GM20431 (cell line): ENCODE data around the gene FOXJ1.

ENCODE experiments used
- in situ Hi-C: fragments of 300-500 bp; cut with MseI, MboI; formaldehyde crosslinking; loops from one replicate; pipeline ENCODE4 v1.15.0; 2020; ENCODE audit warnings: low sequenced_read_pairs; ENCODE audit not compliant: unreplicated experiment

The FOXJ1 gene

GRCh38 chr17:76130473-76130872 is 10.6 kb downstream of the FOXJ1 start:
- in situ Hi-C loops, result no loop called here

- in situ Hi-C loops, result no loop called here
Observed at GRCh38 chr17:76125922-76126321, 15.1 kb downstream of the FOXJ1 start.

DNA sequence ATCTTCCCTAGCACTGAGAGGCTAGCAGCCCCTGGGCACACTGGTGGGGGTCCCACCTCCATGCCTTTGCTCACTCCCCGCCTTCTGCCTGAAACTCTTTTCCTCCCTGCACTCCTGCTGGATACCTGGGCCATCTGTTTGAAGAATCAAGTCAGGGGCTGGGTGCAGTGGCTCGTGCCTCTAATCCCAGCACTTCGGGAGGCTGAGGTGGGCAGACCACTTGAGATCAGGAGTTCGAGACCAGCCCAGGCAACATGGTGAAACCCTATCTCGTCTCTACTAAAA is 15.7 kb downstream of the FOXJ1 start:
- in situ Hi-C loops, result no loop called here

GRCh38 chr17:76124582-76125390 is 16.3 kb downstream of the FOXJ1 start:
- in situ Hi-C loops, result loop anchor here (5.0 kb wide), 1 partner anchor 158 kb away; no protein-coding TSS in a partner anchor

GRCh38 chr17:76123749-76124581 is 17.1 kb downstream of the FOXJ1 start:
- in situ Hi-C loops, result loop anchor here (5.0 kb wide), 1 partner anchor 158 kb away; no protein-coding TSS in a partner anchor

GRCh38 chr17:76123191-76123499 is 17.9 kb downstream of the FOXJ1 start:
- in situ Hi-C loops, result loop anchor here (5.0 kb wide), 1 partner anchor 159 kb away; no protein-coding TSS in a partner anchor

DNA sequence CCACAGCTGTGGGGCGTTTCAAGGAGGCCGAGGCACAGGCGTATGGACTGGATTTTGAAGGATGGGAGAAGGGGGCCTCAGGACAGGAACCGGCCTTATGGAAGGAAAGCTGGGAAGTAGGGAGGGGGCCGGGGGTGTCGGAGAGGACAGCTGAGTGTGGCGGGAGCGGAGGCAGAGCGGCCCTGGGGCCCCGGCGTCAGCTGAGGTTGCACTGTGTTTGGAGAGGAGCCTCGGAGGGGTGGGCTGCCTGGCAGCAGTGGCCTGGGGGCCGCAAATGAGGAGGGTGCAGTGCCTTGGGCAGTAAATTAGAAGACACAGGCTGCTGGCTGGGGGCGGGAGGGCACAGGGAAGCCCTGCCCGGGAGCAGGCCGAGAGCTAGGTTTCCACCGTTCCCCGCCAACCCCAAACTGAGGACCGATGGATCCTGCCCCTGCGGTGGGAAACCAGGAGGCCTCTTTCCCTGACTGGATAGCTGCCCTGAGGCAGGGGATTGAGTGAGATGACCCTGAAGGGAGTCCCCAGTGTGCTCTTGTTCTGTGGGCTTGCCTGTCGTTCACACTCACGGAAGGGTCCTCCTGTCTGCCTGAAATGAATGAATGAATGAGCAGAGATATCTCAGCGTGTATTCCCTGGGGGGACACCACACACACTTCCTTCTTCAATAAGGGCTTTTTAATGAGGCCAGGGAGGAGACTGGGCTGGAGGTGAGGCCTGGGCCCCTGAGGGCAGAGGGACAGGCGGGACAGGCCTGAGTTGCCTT is 18.4 kb downstream of the FOXJ1 start:
- in situ Hi-C loops, result loop anchor here (5.0 kb wide), 1 partner anchor 160 kb away; no protein-coding TSS in a partner anchor

DNA sequence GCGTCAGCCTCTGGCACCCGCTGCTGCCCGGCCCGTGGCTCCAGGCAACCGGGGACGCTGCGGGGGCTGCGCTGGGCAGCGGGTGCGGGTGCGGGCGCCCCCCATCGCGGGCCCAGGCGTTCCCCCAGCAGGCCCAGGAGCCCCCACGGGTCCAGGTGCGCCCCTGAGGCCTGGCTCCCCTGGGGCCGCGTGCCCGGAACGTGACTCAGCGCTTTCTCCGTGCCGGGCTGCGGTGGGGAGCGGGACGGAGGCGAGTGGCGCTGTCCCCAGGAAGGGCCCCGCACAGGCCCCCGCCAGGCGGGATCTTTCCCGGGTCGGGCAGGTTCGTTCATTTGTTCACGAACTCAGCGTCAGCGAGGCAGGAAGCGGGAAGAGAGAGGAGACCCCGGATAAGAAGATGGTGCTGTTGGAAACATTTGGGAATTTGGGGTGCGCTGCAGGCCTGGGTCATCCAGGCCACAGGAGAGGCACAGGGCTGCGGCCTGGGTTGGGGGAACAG is 19.1 kb downstream of the FOXJ1 start:
- in situ Hi-C loops, result loop anchor here (5.0 kb wide), 1 partner anchor 160 kb away; no protein-coding TSS in a partner anchor

- in situ Hi-C loops, result loop anchor here (5.0 kb wide), 1 partner anchor 162 kb away; no protein-coding TSS in a partner anchor
Observed at GRCh38 chr17:76120658-76121008, 20.4 kb downstream of the FOXJ1 start.

GRCh38 chr17:76119409-76120371 is 21.4 kb downstream of the FOXJ1 start:
- in situ Hi-C loops, result loop anchor here (5.0 kb wide), 1 partner anchor 163 kb away; no protein-coding TSS in a partner anchor

GRCh38 chr17:76115138-76115754 is 25.8 kb downstream of the FOXJ1 start:
- in situ Hi-C loops, result no loop called here

DNA sequence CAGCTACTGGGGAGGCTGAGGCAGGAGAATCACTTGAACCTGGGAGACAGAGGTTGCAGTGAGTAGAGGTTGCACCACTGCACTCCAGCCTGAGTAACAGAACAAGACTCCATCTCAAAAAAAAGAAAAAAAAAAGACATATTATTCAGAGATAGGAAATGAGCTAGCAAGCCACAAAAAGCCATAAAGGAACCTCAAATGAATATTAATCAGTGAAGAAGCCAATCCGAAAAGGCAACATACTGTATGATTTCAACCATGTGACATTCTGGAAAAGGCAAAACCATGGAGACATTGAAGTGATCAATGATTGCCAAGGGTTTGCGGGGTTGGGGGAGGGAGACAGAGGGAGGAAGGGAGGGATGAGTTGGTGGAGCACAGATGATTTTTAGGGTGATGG is 29.1 kb downstream of the FOXJ1 start:
- in situ Hi-C loops, result no loop called here

DNA sequence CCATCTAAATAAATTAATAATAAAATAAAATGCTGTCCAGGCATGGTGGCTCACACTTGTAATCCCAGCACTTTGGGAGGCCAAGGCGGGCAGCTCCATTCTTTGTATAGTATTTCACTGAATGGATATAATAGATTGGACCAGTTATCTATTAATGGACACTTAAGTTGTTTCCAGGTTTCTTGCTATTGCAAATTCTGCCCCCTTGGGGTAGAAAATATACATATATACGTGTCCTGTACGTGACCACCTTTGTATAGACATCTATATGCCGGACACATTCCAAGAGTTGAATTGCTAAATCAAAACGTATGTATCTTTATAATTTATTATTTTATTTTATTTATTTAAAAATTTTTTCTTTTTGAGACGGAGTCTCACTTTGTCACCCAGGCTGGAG is 33.5 kb downstream of the FOXJ1 start:
- in situ Hi-C loops, result no loop called here

DNA sequence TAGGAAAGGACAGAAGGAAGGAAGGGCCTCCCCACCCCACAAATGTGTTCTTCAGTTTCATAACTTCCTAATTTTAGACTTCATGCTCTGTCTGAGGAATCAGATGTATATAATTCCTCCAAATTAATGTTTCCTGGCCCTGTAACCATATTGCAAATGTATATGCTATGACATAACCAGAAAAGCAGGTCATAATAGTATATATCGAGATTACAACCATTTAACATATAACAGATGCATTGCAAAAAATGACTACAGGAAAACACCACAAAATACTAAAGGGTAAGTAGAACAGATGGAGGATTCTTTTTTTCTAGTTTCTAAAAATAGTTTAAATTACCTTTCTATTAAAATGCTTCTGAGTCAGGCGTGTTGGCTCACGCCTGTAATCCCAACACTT is 34.3 kb downstream of the FOXJ1 start:
- in situ Hi-C loops, result no loop called here

DNA sequence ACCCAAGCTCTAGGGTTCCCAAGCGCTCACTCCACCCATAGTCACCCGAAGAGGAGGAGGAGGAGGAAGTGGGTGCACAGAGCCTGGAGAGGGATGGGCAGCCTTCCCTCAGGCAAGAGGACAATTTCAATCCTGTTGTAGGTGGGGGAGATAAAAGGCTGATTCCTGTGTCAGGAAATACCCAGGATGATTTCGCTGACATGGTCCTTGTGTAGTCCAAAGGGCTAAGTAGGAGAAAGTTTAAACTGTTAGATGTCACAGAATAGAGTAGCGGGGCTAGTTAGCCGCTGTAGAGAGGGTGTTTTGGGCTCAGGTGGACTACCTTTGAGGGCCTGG is 36.2 kb downstream of the FOXJ1 start:
- in situ Hi-C loops, result no loop called here

- in situ Hi-C loops, result no loop called here
Observed at GRCh38 chr17:76104140-76104895, 36.7 kb downstream of the FOXJ1 start.

GRCh38 chr17:76103274-76104139 is 37.5 kb downstream of the FOXJ1 start, which contains the start of gene EXOC7:
EXOC7 (minus strand) TSS chr17:76103787; CDS start chr17:76103692, 95 bp downstream.
- in situ Hi-C loops, result no loop called here
